Mucosa of descending colon (tissue), 3 donors: ENCODE data around the gene ST6GAL2. TPM values are rescaled to one million over a fixed set of nuclear protein-coding genes. Genes with fewer than 3 reads are reported as not detected.

Experiments
- ATAC-seq: fragments of 200-7000 bp; cut with Tn5 transposase; one replicate; pipeline ENCODE4 v1.9.1; 2020; ENCODE audit warnings: mild to moderate bottlenecking, moderate library complexity
- DNase-seq, 3 donors: peaks; one replicate each; pipeline ENCODE4 v3.0.0-alpha.2; 2020
- H3K36me3 ChIP-seq: fragments of 200-600 bp; one replicate; pipeline ENCODE4 v1.8.0; 2021; ENCODE audit warnings: low read depth, mild to moderate bottlenecking
- H3K4me1 ChIP-seq: fragments of 200-600 bp; one replicate; pipeline ENCODE4 v1.8.0; 2021; ENCODE audit warnings: low read depth, mild to moderate bottlenecking
- H3K4me3 ChIP-seq: fragments of 200-600 bp; one replicate; pipeline ENCODE4 v1.8.0; 2021; ENCODE audit warnings: mild to moderate bottlenecking
- H3K9me3 ChIP-seq: fragments of 200-600 bp; one replicate; pipeline ENCODE4 v1.8.0; 2021; ENCODE audit warnings: mild to moderate bottlenecking
- intact Hi-C, 2 donors: fragments of 100-400 bp; cut with DNase I in 1 of 2; cut with micrococcal nuclease in 1 of 2; formaldehyde crosslinking; loops; one replicate each; pipeline versions ENCODE4 v1.11.0 to v1.11.1; 2022; cut with DNase I, micrococcal nuclease
- total RNA-seq, 3 donors: library from RNA; stranded (reverse); fragmentation: NEBNext Ultra II Directional in 2 of 3; extraction: Animal tissue kit (Norgen Biotek cat#: 25700) in 2 of 3; gene quantifications; one replicate each; pipeline versions ENCODE4 v1.2.1 to v1.2.4, GENCODE V29; 2021 to 2023
- TF ChIP-seq, protein P1 (sequence below): fragments of 200-600 bp; IDR thresholded peaks from one replicate; pipeline ENCODE4 v1.8.0; 2022; ENCODE audit warnings: antibody characterized with exemption, mild to moderate bottlenecking
- donor health status: DM: no; HTN: no; CAD: no; lungs with moderate emphysema.
- donor health status: DM: no; HTN: no; CAD: no.
- donor health status: DM: no; HTN: yes; CAD: no.

Gene ST6GAL2
- total RNA-seq, 3 donors from 2014 or later: 0.20 to 3.2 (median 1.2) TPM

DNA sequence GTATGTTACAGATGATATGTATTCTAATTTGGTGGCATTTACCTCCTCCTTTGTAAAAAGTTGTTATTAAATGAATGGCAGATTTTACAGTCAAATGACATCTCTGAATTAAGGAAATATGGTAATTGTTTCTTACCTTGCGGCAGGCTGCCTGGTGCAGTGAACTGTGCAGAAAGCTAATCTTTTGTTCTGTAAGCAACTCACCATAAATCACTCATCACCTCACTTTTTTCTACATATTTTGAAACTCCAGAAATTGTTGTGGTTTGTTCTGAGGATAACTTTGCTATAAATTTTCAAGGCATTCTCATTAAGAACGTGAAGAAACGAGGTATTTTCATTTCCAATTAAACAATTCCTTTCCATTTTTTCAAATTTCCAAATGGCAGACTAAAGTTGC, 52.7 kb downstream of the ST6GAL2 start:
- TF ChIP-seq, protein P1, sequence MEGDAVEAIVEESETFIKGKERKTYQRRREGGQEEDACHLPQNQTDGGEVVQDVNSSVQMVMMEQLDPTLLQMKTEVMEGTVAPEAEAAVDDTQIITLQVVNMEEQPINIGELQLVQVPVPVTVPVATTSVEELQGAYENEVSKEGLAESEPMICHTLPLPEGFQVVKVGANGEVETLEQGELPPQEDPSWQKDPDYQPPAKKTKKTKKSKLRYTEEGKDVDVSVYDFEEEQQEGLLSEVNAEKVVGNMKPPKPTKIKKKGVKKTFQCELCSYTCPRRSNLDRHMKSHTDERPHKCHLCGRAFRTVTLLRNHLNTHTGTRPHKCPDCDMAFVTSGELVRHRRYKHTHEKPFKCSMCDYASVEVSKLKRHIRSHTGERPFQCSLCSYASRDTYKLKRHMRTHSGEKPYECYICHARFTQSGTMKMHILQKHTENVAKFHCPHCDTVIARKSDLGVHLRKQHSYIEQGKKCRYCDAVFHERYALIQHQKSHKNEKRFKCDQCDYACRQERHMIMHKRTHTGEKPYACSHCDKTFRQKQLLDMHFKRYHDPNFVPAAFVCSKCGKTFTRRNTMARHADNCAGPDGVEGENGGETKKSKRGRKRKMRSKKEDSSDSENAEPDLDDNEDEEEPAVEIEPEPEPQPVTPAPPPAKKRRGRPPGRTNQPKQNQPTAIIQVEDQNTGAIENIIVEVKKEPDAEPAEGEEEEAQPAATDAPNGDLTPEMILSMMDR: no peak
- ATAC-seq (no peak), DNase-seq (no peak)
- H3K4me1 ChIP-seq: no peaks in the 10 kb centered on the region
- H3K36me3 ChIP-seq: no peaks in the 10 kb centered on the region
- intact Hi-C loops: no loop called here
- no peaks in the 10 kb centered on the region for H3K9me3 ChIP-seq
- no peak overlapping the region for H3K4me3 ChIP-seq

GRCh38 chr2:106831816-106832569, 54.0 kb downstream of the ST6GAL2 start:
- Histone ChIP-seq H3K4me1 (no peaks in the 10 kb centered on the region), H3K36me3 (no peaks in the 10 kb centered on the region), H3K9me3 (no peaks in the 10 kb centered on the region), H3K4me3 (no peak overlapping the region)
- intact Hi-C loops: no loop called here
- ATAC-seq: peak; percentile 21
- DNase-seq: no peak
- TF ChIP-seq, protein P1: no peak

DNA sequence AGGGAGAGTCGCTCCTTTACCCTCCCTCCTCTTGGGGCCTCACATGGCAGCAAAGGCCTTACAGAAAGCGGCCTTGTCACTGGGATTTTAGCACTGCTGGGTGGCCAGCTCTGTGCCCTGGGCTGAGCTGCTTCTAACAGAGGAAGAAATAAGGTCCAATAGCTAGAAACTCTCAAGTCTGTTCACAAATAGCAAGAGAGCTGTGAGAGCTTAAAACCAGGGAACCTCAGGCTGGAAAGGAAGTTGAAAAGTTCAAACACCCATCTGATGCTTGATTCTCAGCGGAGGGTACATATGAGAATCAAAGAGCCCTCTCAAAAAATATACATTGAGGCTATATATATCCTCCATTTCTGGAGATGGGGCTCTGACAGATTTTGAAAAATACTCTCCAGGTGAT, 54.7 kb downstream of the ST6GAL2 start:
- TF ChIP-seq, protein P1: no peak
- no peak overlapping the region for H3K4me3 ChIP-seq
- H3K36me3 ChIP-seq: no peaks in the 10 kb centered on the region
- intact Hi-C loops: no loop called here
- H3K4me1 ChIP-seq: no peaks in the 10 kb centered on the region
- DNase-seq (no peak), ATAC-seq (no peak)
- no peaks in the 10 kb centered on the region for H3K9me3 ChIP-seq

DNA sequence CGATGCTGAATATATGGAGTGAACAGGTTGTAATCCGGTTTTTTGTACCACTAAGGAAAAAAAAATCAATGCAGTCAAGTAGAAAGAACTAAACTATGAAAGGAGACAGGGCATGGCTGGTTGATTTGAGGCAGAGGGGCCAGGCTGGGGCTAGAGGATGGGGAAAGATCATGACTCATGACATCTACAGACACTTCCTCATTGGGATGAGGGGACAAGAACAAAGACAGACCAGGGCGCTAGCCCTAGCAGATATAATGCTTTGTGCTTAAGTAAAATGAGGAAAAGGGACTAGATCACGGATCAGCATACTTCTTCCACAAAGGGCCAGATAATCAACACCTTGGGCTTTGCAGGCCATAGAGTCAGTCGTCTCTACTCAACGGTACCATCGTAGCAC, 55.8 kb downstream of the ST6GAL2 start:
- no peak for DNase-seq
- Histone ChIP-seq H3K4me1 (no peaks in the 10 kb centered on the region), H3K4me3 (no peak overlapping the region), H3K36me3 (no peaks in the 10 kb centered on the region), H3K9me3 (no peaks in the 10 kb centered on the region)
- intact Hi-C loops: no loop called here
- no peak for ATAC-seq
- TF ChIP-seq, protein P1: no peak

DNA sequence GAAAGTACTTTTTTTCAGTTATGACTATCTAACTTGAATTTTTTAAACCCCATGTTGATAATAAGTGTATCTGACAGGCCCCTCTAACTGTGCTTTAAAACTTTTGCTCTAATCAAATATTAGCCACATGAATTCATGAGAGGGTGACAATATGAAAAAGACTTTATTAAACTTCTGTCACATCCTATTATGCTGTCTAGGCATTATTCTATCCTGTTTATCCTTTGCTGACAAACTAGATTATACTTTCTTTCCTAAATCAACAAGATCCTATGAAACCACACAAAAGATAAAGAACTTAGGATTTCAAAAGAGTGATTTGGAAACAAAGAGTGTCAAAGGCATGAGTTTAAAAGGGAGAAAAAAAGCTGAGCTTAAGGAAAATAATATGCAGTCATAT, 57.8 kb downstream of the ST6GAL2 start:
- no peak for ATAC-seq
- DNase-seq: no peak
- Histone ChIP-seq H3K9me3 (no peaks in the 10 kb centered on the region), H3K36me3 (no peaks in the 10 kb centered on the region), H3K4me1 (no peaks in the 10 kb centered on the region), H3K4me3 (no peak overlapping the region)
- intact Hi-C loops: no loop called here
- TF ChIP-seq, protein P1: no peak
